Vagina (tissue), 2 donors: ENCODE data around the gene FAM111A. TPM values are rescaled to one million over a fixed set of nuclear protein-coding genes. Genes with fewer than 3 reads are reported as not detected.

Experiments used
- DNase-seq, 2 donors: peaks; one replicate each; pipeline ENCODE4 v3.0.0-alpha.2; 2017; ENCODE audit errors: extremely low spot score in 2 of 2
- H3K27ac ChIP-seq: fragments of 200-600 bp; sonication (generic); one replicate; pipeline ENCODE4 v1.5.1; 2019
- H3K27me3 ChIP-seq: fragments of 200-600 bp; sonication (generic); one replicate; pipeline ENCODE4 v1.5.1; 2019
- H3K36me3 ChIP-seq, 2 donors: fragments of 200-600 bp; sonication (generic); one replicate each; pipeline ENCODE4 v1.5.1; 2017 to 2019
- H3K4me1 ChIP-seq: fragments of 200-600 bp; sonication (generic); one replicate; pipeline ENCODE4 v1.5.1; 2019
- H3K4me3 ChIP-seq, 2 donors: fragments of 200-600 bp; sonication (generic); 1 replicate in 1 of 2; 2 replicates in 1 of 2; pipeline ENCODE4 v1.5.1; 2016 to 2019
- H3K9me3 ChIP-seq: fragments of 200-600 bp; sonication (generic); one replicate; pipeline ENCODE4 v1.5.1; 2019
- CTCF ChIP-seq, 3 experiments: fragments of 450-650 bp in 2 of 3; fragments of 200-600 bp in 1 of 3; sonication (generic) in 1 of 3; IDR thresholded peaks; one replicate each; pipeline ENCODE4 v1.5.1; 2017 to 2019; ENCODE audit warnings: antibody characterized with exemption in 3 of 3, mild to moderate bottlenecking in 2 of 3, moderate library complexity in 2 of 3
- POLR2A ChIP-seq, 2 donors: fragments of 450-650 bp; IDR thresholded peaks; one replicate each; pipeline ENCODE4 v1.6.1; 2017; ENCODE audit warnings: antibody characterized with exemption in 2 of 2, mild to moderate bottlenecking in 2 of 2, moderate library complexity in 2 of 2
- POLR2AphosphoS5 ChIP-seq, 2 donors: sonication (generic); formaldehyde crosslinking; IDR thresholded peaks; one replicate each; pipeline ENCODE4 v1.9.0; 2017; ENCODE audit warnings: antibody characterized with exemption in 2 of 2, mild to moderate bottlenecking in 2 of 2, low read depth in 1 of 2; ENCODE audit not compliant: insufficient read depth in 1 of 2
- intact Hi-C: fragments of 100-400 bp; cut with DNase I; formaldehyde crosslinking; loops from one replicate; pipeline ENCODE4 v1.15.1; 2023
- total RNA-seq: library from RNA; depleted of rRNA; stranded (reverse); fragments of >200 nt; gene quantifications from one replicate; pipeline ENCODE4 v1.2.3, GENCODE V29; 2016

The FAM111A gene
- total RNA-seq, 1 donor from 2014 or later = 51.8 TPM

GRCh38 chr11:59180168-59180776 is 37.6 kb downstream of the FAM111A start:
- intact Hi-C loops = no loop called here
- H3K4me1 ChIP-seq = no peaks in the 10 kb centered on the region
- no peak overlapping the region for H3K4me3 ChIP-seq
- no peak for TF ChIP-seq CTCF (IDR thresholded peaks at IDR 0.05)
- no peak for TF ChIP-seq POLR2A (IDR thresholded peaks at IDR 0.05)
- TF ChIP-seq POLR2AphosphoS5 (IDR thresholded peaks at IDR 0.05; ENCODE audit: insufficient read depth in 1 of 2, low read depth in 1 of 2) = no peak
- H3K36me3 ChIP-seq = peaks cover 0 to 6% of the 10 kb centered on the region in 2 donors
- H3K27ac ChIP-seq = no peak overlapping the region
- no peaks in the 10 kb centered on the region for H3K9me3 ChIP-seq
- no peaks in the 10 kb centered on the region for H3K27me3 ChIP-seq
- DNase-seq = no peak

GRCh38 chr11:59180907-59181306 is 38.3 kb downstream of the FAM111A start:
- Histone ChIP-seq H3K9me3 (no peaks in the 10 kb centered on the region), H3K4me3 (no peak overlapping the region), H3K4me1 (peaks cover 3% of the 10 kb centered on the region), H3K27me3 (no peaks in the 10 kb centered on the region), H3K27ac (no peak overlapping the region), H3K36me3 (peaks cover 0 to 6% of the 10 kb centered on the region in 2 donors)
- no peak for DNase-seq
- TF ChIP-seq POLR2AphosphoS5 (IDR thresholded peaks at IDR 0.05; ENCODE audit: insufficient read depth in 1 of 2, low read depth in 1 of 2) = no peak
- no peak for TF ChIP-seq CTCF (IDR thresholded peaks at IDR 0.05)
- no peak for TF ChIP-seq POLR2A (IDR thresholded peaks at IDR 0.05)
- intact Hi-C loops = no loop called here

- Histone ChIP-seq H3K27me3 (no peaks in the 10 kb centered on the region), H3K4me1 (peaks cover 13% of the 10 kb centered on the region), H3K9me3 (no peaks in the 10 kb centered on the region), H3K36me3 (peaks cover 0 to 6% of the 10 kb centered on the region in 2 donors), H3K4me3 (no peak overlapping the region), H3K27ac (no peak overlapping the region)
- TF ChIP-seq POLR2A (IDR thresholded peaks at IDR 0.05) (no peak), CTCF (IDR thresholded peaks at IDR 0.05) (no peak), POLR2AphosphoS5 (IDR thresholded peaks at IDR 0.05; ENCODE audit: insufficient read depth in 1 of 2, low read depth in 1 of 2) (no peak)
- no peak for DNase-seq
- intact Hi-C loops = no loop called here
Measured at GRCh38 chr11:59181746-59182456, 39.2 kb downstream of the FAM111A start.

GRCh38 chr11:59182457-59183151 is 39.9 kb downstream of the FAM111A start:
- H3K4me1 ChIP-seq = peaks cover 20% of the 10 kb centered on the region
- peaks cover 0 to 6% of the 10 kb centered on the region in 2 donors for H3K36me3 ChIP-seq
- H3K27me3 ChIP-seq = no peaks in the 10 kb centered on the region
- no peak for TF ChIP-seq POLR2A (IDR thresholded peaks at IDR 0.05)
- TF ChIP-seq CTCF (IDR thresholded peaks at IDR 0.05) = no peak
- TF ChIP-seq POLR2AphosphoS5 (IDR thresholded peaks at IDR 0.05; ENCODE audit: insufficient read depth in 1 of 2, low read depth in 1 of 2) = no peak
- H3K4me3 ChIP-seq = no peak overlapping the region
- intact Hi-C loops = no loop called here
- no peak for DNase-seq
- H3K27ac ChIP-seq = no peak overlapping the region
- H3K9me3 ChIP-seq = no peaks in the 10 kb centered on the region
